GM18517 (cell line): ENCODE results near the gene IFRD1.

Experiments
- ATAC-seq: cut with Tn5 transposase; IDR thresholded peaks from one replicate; pipeline ENCODE4 v1.9.1; 2021; ENCODE audit warnings: mild to moderate bottlenecking, moderate library complexity; ENCODE audit not compliant: unreplicated experiment

Gene IFRD1

GRCh38 chr7:112449902-112450806 lies at the start of gene IFRD1:
TSS of gene IFRD1 (plus strand) at chr7:112450460. CDS start at chr7:112450689, 229 bp downstream.
- ATAC-seq, result peak; percentile 69

GRCh38 chr7:112404321-112404720 lies 45.9 kb upstream of the IFRD1 start:
- no peak for ATAC-seq

DNA sequence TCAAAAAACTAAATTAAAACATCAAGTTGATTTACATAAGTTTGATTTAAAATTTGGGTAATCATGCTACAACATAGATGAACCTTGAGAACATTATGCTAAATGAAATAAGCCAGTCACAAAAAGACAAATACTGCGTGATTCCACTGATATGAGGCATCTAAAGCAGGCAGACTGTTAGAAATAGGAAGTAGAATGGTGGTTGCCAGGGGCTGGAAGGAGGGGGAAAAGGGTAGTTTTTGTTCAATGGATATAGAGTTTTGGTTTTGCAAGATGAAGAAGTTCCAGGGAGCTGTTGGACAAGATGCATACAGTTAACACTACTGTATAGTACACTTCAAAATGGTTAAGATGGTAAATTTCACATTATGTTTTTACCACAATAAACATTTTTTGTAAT lies 45.0 kb upstream of the IFRD1 start:
- no peak for ATAC-seq

DNA sequence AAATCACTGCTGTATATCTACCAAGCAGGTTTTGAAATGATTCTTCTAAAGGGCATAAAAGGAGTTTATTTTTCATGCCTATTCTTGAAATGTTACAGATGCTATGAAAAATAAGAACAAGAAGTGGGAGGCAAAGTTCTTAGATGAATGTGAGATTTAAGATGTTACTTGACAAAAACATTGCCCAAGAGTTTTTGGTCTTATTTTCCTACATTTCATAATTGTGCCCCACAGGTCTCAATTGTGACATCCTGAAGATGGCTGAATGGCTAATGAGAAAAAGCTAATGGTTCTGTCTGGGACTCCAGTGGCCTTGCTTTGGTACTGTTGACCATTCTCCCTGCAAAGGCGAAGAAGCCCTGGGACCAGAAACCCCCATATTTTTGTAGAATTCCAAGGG lies 43.0 kb upstream of the IFRD1 start:
- ATAC-seq, result no peak

- no peak for ATAC-seq
These were observed 40.2 kb upstream of the IFRD1 start for GRCh38 chr7:112410092-112410491.

DNA sequence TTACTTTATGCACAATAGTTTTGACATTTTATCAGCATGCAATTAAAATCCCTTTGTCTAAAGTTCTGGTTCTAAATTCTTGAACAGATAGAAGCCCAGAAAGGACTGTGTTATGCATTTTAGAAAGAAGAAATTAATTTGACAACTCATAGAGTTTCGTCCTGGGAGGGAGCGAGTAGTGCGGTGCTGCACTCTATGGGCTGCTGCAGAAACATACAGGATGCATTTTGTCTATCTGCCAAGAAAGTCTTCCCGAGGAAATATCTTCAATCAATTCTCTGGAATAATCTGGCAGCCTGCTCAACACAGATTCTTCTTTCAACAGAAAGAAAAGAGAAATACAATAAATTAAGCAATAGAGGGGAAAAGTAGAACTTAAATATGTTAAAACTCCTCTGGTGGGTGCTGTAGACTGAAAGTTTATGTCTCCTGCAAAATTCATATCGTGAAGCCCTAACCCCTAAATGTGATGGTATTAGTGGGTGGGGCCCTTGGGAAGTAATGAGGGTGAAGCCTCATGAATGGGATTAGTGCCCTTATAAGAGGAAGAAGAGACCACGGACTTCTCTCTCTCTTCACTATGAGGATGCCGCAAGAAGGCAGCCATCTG lies 39.0 kb upstream of the IFRD1 start:
- no peak for ATAC-seq

DNA sequence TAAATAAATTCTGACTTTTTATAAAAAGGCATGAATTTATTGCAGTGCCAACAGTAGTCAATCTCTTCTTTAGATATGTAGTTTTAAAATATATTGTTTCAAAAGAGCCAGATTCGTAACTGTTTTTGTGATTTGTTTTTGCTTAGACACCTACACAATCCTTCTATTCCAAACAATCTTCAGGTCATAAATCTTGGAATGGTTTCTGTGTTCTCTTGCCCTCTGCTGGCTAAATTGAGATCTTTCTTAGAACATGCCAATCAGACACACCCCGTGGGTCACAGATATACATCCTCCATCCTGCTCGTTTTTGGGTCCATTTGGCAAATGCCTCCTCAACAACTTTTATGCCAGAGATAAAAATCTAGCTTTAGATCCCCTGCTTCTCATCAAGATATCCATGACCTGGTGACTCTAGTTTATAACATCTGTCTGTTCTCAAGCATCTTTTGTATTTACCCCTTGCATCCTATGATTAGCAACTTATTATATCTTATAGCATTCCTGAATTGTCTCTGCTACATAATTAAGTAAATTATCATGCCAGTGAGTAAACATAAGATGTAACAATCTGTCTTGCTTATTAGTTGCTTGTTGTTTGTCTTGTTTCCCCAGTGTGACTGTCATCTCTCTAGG lies 35.3 kb upstream of the IFRD1 start:
- no peak for ATAC-seq

DNA sequence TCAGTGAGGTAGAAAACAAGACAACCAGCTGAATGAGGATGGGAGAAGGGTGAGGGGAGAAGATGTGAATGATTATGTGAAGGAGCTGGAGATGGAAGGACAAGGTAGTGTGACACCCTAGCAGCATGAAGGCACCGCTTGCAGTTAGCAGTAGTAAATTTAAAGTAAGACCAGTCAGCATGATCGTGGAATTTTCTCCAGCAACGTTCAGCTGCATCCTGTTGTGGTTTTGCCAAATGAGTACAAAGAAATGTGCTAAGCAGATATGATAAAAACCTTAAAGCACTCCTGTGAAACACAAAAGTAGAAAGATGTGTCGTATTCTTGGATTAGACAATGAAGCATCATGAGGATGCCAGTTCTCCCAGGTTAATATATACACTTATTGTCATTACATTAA lies 34.1 kb upstream of the IFRD1 start:
- ATAC-seq, result no peak

DNA sequence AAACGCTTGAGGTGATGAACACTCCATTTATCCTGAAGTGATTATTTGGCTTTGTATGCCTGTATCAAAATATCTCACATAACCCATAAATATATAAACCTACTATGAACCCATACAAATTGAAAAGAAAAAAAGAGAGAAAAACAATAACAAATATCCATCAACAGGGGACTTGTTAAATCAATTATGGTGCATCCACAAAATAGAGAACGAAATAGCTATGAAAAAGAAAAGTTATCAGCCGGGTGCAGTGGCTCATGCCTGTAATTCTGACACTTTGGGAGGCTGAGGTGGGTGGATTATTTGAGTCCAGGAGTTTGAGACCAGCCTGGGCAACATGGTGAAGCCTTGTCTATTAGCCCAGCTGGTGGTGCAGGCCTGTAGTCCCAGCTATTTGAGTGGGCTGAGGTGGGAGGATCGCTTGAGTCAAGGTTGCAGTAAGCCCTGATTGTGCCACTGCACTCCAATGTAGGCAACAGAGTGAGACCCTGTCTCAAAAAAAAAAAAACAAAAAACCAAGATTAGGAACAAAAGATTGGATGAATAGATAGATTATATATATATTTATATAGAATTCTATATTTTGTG lies 30.6 kb upstream of the IFRD1 start:
- ATAC-seq, result no peak

GRCh38 chr7:112420236-112420861 lies 29.9 kb upstream of the IFRD1 start:
- ATAC-seq, result no peak

DNA sequence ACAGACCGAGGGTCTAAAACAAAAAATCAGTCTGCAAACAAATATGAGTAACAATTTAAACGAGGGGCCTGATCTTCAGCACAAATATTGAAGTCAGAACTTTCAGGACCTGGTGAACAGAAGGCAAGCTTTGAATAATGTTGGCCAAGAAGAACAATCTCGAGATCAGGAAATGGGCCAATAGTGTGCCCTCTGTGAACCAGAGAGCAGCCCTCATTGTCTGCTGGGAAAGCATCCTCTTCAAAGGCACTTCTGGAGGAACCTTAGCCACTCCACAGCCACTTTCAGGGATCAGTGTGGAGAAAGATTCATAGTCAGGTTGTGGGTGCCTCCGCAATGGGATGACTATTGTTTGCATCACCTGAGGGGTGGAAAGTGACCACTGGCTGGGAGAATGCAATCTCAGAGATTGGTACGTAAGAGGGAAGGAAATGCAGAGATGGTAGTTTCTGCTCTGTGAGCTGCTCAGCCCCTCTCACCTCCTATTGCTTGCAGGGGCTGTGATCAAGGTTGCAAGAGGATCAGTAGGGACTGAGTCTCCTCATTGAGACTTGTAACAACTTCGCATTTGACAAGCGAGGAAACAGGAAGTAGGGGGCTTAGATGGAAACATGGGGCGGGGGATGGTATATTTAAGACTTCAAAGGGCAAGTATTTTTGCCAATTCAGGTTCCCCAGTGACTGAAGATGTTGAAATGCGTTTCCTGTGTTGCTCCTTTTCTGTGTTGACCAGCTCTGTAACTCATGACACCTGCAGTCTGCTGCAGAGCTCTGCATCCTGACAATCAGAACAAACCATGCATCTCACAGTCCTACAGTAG lies 28.4 kb upstream of the IFRD1 start:
- no peak for ATAC-seq

DNA sequence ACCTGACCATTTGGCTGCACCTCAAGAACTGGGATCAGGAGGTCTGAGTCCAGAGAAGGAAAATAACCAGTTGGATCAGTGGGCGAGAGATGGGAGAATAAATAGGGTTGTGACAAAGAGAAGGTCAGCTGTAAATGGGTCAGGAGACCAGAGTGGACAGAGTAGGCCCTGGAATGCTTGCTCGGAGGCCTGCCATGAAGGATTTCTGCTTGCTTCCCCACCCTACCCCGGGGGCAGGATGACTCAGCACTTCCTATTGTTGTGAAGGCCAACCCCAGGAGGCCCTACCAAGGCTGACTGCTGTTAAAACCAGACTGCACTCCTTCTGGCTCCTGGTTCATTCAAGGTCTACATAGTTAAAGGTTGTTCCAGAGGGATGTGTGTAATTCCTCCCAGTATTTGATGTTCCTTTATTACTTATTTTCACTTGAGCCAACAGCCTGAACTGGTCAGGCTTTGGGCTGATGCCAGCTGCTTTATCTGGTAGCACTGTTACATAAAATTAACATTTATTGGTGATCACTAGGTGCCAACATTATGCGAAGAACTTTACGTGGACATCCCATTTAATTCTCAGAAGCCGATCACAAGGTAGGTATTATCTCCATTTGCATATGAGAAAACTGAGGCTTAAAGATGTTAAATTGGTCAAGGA lies 27.3 kb upstream of the IFRD1 start:
- no peak for ATAC-seq

GRCh38 chr7:112423987-112424386 lies 26.3 kb upstream of the IFRD1 start:
- ATAC-seq, result no peak

DNA sequence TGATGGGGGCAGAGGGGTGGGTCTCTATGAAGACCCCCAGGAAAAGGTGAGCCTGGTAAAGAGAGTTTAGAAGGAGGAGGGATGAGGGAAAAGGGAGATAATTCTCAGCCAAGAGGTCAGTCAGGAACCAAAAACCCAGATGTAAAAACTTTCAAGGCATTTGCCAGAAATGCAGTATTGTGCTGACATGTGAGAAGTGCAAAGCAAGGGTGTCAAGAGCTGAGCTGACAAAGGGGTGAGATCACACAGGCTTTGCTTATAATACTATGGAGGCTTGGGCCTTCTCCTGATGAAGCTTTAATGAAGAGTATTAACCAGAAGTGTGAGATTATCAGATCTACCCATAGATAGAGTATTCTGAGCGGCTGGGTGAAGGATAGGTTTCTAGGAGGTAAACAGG lies 22.3 kb upstream of the IFRD1 start:
- no peak for ATAC-seq

- no peak for ATAC-seq
These were observed 21.5 kb upstream of the IFRD1 start for GRCh38 chr7:112428715-112429114.

DNA sequence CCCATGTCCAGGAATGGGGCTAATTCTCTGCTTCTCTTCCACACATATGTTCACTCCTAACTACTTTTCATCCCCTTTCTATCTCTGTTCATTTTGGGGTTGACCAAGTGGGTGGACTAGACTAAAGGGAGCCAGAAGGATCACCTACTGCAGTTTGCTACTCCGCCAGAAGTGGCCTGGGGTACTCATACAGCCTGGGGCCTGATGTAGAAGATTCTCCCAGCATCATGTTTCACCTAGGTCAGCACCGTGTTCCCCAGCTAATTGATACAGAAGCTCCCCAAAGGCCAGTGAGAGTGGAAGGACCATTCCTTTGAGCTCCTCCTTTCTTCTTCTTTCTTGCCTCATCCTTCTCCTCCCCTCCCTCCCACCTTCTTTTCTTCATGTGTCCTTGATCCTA lies 19.6 kb upstream of the IFRD1 start:
- ATAC-seq, result no peak

DNA sequence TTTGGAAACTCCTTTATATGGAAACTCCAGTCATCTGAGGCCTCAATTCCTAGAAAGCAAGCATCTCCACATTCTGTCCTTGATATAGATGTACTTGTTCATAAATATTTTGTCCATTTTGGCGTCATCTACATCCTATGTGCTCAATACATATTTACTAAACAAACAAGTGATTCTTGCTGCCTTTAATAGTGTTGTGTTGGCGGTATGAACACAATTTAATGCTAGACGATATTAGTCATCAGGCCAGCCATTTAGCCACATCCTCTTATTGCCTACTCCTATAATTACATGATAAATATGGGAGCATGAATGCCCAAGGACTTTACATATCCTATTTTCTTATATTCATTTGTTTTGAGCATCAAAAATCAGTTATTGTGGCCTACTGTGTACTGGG lies 18.5 kb upstream of the IFRD1 start:
- ATAC-seq, result no peak

GRCh38 chr7:112433289-112433688 lies 17.0 kb upstream of the IFRD1 start:
- ATAC-seq, result no peak

- no peak for ATAC-seq
These were observed 13.2 kb upstream of the IFRD1 start for GRCh38 chr7:112437072-112437471.

DNA sequence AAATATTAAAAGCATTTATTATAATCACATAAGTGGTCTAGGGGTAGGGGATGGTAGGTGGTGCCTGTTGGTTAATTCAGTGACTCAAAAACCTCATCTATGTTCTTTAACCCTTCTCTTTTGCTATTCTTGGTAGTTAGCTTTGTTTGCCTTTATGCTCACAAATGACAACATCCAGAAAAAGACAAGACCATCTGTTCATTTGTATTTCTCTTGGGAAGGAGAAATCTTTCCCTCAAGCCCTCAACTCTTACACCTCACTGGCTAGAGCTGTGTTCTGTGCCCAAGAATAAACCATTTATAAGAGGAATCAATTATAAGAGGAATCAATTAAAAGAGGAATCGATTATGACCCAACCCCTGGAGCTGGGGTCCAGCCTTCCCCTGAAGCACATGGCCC lies 10.8 kb upstream of the IFRD1 start:
- ATAC-seq, result no peak
